Ovary (tissue), 9 donors: ENCODE measurements around the gene DRC3. TPM values are rescaled to one million over a fixed set of nuclear protein-coding genes. Genes with fewer than 3 reads are reported as not detected.

Experiments
- DNase-seq, 5 donors: peaks; one replicate each; pipeline ENCODE4 v3.0.0-alpha.2; 2019 to 2020
- H3K27ac ChIP-seq, 2 donors: fragments of 200-600 bp; one replicate each; pipeline versions ENCODE4 v1.5.1 to v1.8.0; 2019 to 2022
- H3K27me3 ChIP-seq: fragments of 200-600 bp; one replicate; pipeline ENCODE4 v1.8.0; 2022
- H3K36me3 ChIP-seq: fragments of 200-600 bp; sonication (generic); one replicate; pipeline ENCODE4 v1.5.1; 2019
- H3K4me1 ChIP-seq: one replicate; pipeline ENCODE4 v1.8.1; 2013; ENCODE audit warnings: mild to moderate bottlenecking, moderate library complexity; ENCODE audit not compliant: insufficient read depth
- H3K4me3 ChIP-seq: fragments of 200-600 bp; sonication (generic); one replicate; pipeline ENCODE4 v1.5.1; 2017
- H3K9me3 ChIP-seq, 2 donors: fragments of 200-600 bp in 1 of 2; sonication (generic) in 1 of 2; one replicate each; pipeline versions ENCODE4 v1.5.1 to v1.8.1; 2013 to 2019; ENCODE audit warnings: mild to moderate bottlenecking in 1 of 2, moderate library complexity in 1 of 2
- EP300 ChIP-seq: sonication (generic); formaldehyde crosslinking; IDR thresholded peaks from one replicate; pipeline ENCODE4 v1.6.1; 2017; ENCODE audit warnings: antibody characterized with exemption
- POLR2A ChIP-seq: fragments of 450-650 bp; IDR thresholded peaks from one replicate; pipeline ENCODE4 v1.6.1; 2017; ENCODE audit warnings: antibody characterized with exemption, mild to moderate bottlenecking, moderate library complexity
- WGBS, 3 donors: extraction: QIAGEN DNeasy Blood & Tissue Kit in 1 of 3; methylation state at CpG; one replicate each; pipeline versions ENCODE4 v1.1.5 to v1.1.7; 2013 to 2017; 5-methylcytosine and 5-hydroxymethylcytosine counted together
- intact Hi-C, 4 donors: fragments of 100-400 bp; cut with DNase I; formaldehyde crosslinking; loops; one replicate each; pipeline versions ENCODE4 v1.11.0 to v1.15.1; 2022 to 2023
- polyA plus RNA-seq, 2 donors: library from polyadenylated mRNA; stranded (reverse); fragments of 200-250 nt in 1 of 2; fragments of 350-450 nt in 1 of 2; fragmentation: Illumina TruSeq in 1 of 2; extraction: RNeasy Lipid Tissue Mini Kit (QIAGEN cat#74804) in 1 of 2; gene quantifications; one replicate each; pipeline ENCODE4 v1.2.3, GENCODE V29; 2013 to 2014
- total RNA-seq, 7 donors: library from RNA; depleted of rRNA in 2 of 7; stranded (reverse); fragments of >200 nt in 2 of 7; fragmentation: NEBNext Ultra II Directional in 3 of 7; extraction: Animal tissue kit (Norgen Biotek cat#: 25700) in 3 of 7; gene quantifications; one replicate each; pipeline versions ENCODE4 v1.1.0 to v1.2.4, GENCODE V29; 2016 to 2023
- TF ChIP-seq, protein P1 (sequence below), 3 donors: fragments of 450-650 bp in 2 of 3; fragments of 200-600 bp in 1 of 3; IDR thresholded peaks; one replicate each; pipeline versions ENCODE4 v1.5.1 to v1.8.0; 2016 to 2022; ENCODE audit warnings: antibody characterized with exemption in 3 of 3, mild to moderate bottlenecking in 1 of 3
- donor health status: DM: no; HTN: no; CAD: no; lungs with moderate emphysema.
- donor health status: DM: no; HTN: no; CAD: no.
- donor health status: Bipolar disorder and iron deficiency.
- donor health status: DM: yes; HTN: yes; CAD: no.
- donor health status: DM: no; HTN: no; CAD: no.
- donor health status: DM: yes; HTN: yes; CAD: no.

DRC3 gene
- total and polyA plus RNA-seq, 9 donors, result 3.6 to 35.3 (median 6.0) TPM

DNA sequence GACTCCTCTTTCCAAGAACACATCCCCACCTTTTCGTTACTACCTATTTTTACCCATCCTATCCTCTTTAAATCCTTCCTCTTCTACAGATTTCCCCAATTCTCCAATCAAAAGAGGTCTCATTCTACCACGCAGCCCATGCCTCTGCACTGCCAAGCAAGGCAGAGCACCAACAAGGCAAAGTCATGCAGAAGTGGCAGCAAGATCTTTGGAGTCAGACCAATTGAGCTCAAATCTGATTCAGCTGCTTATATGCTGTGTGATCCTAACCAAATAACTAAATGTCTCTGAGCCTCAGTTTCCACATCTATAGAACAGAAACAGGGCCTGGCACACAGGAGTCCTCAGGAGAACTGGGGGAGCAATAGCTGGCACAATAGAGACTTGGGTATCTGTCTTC lies 41.5 kb upstream of the DRC3 start:
- no peak overlapping the region for H3K27ac ChIP-seq
- no peak for DNase-seq
- H3K9me3 ChIP-seq, result no peaks in the 10 kb centered on the region
- WGBS, 3 donors, result 93 to 98% (median 96%) methylated on average over 2 of the region's 2 CpGs
- TF ChIP-seq POLR2A (no peak), EP300 (no peak)
- TF ChIP-seq, protein P1, sequence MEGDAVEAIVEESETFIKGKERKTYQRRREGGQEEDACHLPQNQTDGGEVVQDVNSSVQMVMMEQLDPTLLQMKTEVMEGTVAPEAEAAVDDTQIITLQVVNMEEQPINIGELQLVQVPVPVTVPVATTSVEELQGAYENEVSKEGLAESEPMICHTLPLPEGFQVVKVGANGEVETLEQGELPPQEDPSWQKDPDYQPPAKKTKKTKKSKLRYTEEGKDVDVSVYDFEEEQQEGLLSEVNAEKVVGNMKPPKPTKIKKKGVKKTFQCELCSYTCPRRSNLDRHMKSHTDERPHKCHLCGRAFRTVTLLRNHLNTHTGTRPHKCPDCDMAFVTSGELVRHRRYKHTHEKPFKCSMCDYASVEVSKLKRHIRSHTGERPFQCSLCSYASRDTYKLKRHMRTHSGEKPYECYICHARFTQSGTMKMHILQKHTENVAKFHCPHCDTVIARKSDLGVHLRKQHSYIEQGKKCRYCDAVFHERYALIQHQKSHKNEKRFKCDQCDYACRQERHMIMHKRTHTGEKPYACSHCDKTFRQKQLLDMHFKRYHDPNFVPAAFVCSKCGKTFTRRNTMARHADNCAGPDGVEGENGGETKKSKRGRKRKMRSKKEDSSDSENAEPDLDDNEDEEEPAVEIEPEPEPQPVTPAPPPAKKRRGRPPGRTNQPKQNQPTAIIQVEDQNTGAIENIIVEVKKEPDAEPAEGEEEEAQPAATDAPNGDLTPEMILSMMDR (IDR thresholded peaks at IDR 0.05), result no peak
- no peaks in the 10 kb centered on the region for H3K36me3 ChIP-seq
- intact Hi-C loops, result no loop called here
- H3K27me3 ChIP-seq, result no peaks in the 10 kb centered on the region
- H3K4me3 ChIP-seq, result no peak overlapping the region
- H3K4me1 ChIP-seq, result peaks cover 7% of the 10 kb centered on the region

DNA sequence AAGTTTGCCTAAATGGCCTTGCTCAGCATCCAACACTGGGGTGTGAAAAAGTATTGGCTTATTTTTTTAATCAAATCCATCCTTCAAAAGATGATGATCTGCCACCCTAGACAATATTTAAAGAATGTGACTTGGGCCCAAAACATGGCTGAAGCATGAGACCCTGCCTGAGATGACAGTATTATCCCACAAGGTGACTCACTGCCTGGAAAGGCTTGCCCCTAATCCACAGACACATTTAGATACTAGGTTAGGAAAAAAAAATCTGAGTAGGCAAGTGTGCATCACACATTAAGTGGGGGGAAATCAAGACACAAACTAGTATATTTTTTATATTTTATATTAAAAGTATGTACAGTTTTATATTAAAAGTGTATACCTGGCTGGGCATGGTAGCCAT lies 38.9 kb upstream of the DRC3 start:
- Histone ChIP-seq H3K27me3 (no peaks in the 10 kb centered on the region), H3K4me3 (no peak overlapping the region), H3K27ac (no peak overlapping the region), H3K36me3 (no peaks in the 10 kb centered on the region), H3K4me1 (peaks cover 6% of the 10 kb centered on the region), H3K9me3 (no peaks in the 10 kb centered on the region)
- DNase-seq, result no peak
- intact Hi-C loops, result no loop called here
- TF ChIP-seq, protein P1 (IDR thresholded peaks at IDR 0.05), result no peak
- no peak for TF ChIP-seq POLR2A
- TF ChIP-seq EP300, result no peak

DNA sequence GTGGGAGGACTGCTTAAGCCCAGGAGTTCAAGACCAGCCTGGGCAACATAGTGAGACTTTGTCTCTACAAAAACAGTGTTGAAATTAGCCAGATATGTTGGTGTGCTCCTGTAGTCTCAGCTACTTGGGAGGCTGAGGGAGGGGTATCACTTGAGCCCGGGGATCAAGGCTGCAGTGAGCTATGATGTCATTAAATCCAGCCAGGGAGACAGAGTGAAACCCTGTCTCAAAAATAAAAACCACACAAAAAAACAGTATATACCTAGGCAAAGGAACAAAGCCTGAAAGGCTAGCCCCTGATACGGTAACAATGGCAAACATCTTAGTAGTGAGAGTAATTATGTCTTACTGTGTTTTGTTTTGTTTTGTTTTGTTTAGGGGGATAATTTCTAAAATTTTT lies 38.4 kb upstream of the DRC3 start:
- Histone ChIP-seq H3K4me3 (no peak overlapping the region), H3K27ac (no peak overlapping the region), H3K9me3 (no peaks in the 10 kb centered on the region), H3K36me3 (no peaks in the 10 kb centered on the region), H3K27me3 (no peaks in the 10 kb centered on the region), H3K4me1 (peaks cover 6% of the 10 kb centered on the region)
- no peak for DNase-seq
- intact Hi-C loops, result no loop called here
- TF ChIP-seq, protein P1 (IDR thresholded peaks at IDR 0.05), result no peak
- TF ChIP-seq EP300, result no peak
- TF ChIP-seq POLR2A, result no peak
- WGBS, 3 donors, result 69 to 79% (median 70%) methylated on average over 2 of the region's 2 CpGs

DNA sequence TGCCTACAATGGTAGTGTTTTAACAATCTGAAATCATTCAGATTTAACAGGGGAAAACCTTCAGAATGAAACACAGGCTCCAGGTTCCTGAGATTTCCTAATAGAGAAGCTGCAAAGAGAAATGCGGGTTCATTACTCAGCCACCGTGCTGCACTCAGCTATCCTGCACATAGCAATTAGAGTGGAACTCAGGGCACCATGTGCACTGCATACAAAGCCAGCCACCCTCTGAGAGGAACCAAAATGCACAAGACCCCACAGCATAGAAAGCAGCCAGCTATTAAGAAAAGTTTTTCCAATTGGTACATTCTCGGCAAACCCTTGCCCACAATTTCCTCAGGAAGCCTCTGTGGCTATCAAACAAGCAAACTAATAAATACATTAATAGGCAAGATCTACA lies 37.9 kb upstream of the DRC3 start:
- no peak for TF ChIP-seq POLR2A
- TF ChIP-seq, protein P1 (IDR thresholded peaks at IDR 0.05), result no peak
- no peak for TF ChIP-seq EP300
- intact Hi-C loops, result no loop called here
- H3K4me1 ChIP-seq, result peaks cover 5% of the 10 kb centered on the region

More for the DNA sequence above, 37.9 kb upstream of the DRC3 start:
- Histone ChIP-seq H3K27me3 (no peaks in the 10 kb centered on the region), H3K36me3 (no peaks in the 10 kb centered on the region), H3K4me3 (no peak overlapping the region), H3K9me3 (no peaks in the 10 kb centered on the region), H3K27ac (no peak overlapping the region)
- 86 to 94% (median 94%) methylated on average over 3 of the region's 3 CpGs for WGBS, 3 donors
- no peak for DNase-seq
